IMR-90 (cell line): ENCODE measurements around the gene MCM3AP.

Experiments
- CEBPB ChIP-seq: IDR thresholded peaks from 2 replicates; pipeline ENCODE4 v1.6.1; 2012; ENCODE audit warnings: low read depth, low read length, improper control_type of control experiment
- ELK1 ChIP-seq: fragments of 150-350 bp; IDR thresholded peaks from 2 replicates; pipeline ENCODE4 v1.6.1; 2016; ENCODE audit warnings: low read depth, mild to moderate bottlenecking, low read length, moderate library complexity, borderline replicate concordance
- NFE2L2 ChIP-seq: fragments of 150-350 bp; IDR thresholded peaks from 2 replicates; pipeline ENCODE4 v1.6.1; 2016; ENCODE audit warnings: low read depth, mild to moderate bottlenecking, low read length
- POLR2A ChIP-seq: IDR thresholded peaks from 2 replicates; pipeline ENCODE4 v1.6.1; 2012; ENCODE audit warnings: mild to moderate bottlenecking, low read depth, low read length
- RAD21 ChIP-seq: IDR thresholded peaks from 2 replicates; pipeline ENCODE4 v1.6.1; 2012; ENCODE audit warnings: low read length, improper control_type of control experiment
- RFX5 ChIP-seq: IDR thresholded peaks from 2 replicates; pipeline ENCODE4 v1.8.0; 2012; ENCODE audit warnings: low read depth, mild to moderate bottlenecking, low read length, moderate library complexity
- TF ChIP-seq, protein P1 (sequence below): conservative IDR thresholded peaks from 2 replicates; pipeline ENCODE4 v1.5.1; 2012; ENCODE audit warnings: mild to moderate bottlenecking, low read depth, low read length, improper control_type of control experiment
- TF ChIP-seq, protein P2 (sequence below): fragments of 150-350 bp; IDR thresholded peaks from 2 replicates; pipeline ENCODE4 v1.6.1; 2017; ENCODE audit warnings: mild to moderate bottlenecking, antibody characterized with exemption, low read length, low read depth

GRCh38 chr21:46187814-46188213, 97.6 kb downstream of the MCM3AP start:
- TF ChIP-seq, protein P1, sequence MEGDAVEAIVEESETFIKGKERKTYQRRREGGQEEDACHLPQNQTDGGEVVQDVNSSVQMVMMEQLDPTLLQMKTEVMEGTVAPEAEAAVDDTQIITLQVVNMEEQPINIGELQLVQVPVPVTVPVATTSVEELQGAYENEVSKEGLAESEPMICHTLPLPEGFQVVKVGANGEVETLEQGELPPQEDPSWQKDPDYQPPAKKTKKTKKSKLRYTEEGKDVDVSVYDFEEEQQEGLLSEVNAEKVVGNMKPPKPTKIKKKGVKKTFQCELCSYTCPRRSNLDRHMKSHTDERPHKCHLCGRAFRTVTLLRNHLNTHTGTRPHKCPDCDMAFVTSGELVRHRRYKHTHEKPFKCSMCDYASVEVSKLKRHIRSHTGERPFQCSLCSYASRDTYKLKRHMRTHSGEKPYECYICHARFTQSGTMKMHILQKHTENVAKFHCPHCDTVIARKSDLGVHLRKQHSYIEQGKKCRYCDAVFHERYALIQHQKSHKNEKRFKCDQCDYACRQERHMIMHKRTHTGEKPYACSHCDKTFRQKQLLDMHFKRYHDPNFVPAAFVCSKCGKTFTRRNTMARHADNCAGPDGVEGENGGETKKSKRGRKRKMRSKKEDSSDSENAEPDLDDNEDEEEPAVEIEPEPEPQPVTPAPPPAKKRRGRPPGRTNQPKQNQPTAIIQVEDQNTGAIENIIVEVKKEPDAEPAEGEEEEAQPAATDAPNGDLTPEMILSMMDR = no peak
- TF ChIP-seq, protein P2, sequence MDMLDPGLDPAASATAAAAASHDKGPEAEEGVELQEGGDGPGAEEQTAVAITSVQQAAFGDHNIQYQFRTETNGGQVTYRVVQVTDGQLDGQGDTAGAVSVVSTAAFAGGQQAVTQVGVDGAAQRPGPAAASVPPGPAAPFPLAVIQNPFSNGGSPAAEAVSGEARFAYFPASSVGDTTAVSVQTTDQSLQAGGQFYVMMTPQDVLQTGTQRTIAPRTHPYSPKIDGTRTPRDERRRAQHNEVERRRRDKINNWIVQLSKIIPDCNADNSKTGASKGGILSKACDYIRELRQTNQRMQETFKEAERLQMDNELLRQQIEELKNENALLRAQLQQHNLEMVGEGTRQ = no peak
- TF ChIP-seq CEBPB (no peak), POLR2A (no peak), RFX5 (no peak), RAD21 (no peak), ELK1 (no peak), NFE2L2 (no peak)
